Measurements from ENCODE around the gene ZBTB22.
"Not testable (repeated sequence)": the region's sequence is repeated elsewhere in the genome, so short reads cannot be mapped to it uniquely, and the experiment has no call there.

DNA sequence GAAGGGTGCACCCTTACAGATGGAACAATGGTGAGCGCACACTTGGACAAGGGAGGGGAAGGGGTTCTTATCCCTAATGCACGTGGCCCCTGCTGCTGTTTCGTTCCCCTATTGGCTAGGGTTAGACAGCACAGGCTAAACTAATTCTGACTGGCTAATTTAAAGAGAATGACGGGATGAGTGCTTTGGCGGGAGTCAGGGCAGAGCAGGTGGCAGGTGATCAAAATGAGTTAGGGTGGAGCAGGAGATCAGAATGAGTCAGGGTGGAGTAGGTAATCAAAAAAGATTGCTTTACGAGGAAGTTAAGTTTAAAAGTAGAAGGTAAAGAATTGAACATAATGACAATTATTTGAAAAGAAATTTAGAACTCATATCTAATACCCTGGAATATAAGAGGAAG, 38.3 kb upstream of the ZBTB22 start:
- TF ChIP-seq POLR2AphosphoS5 (IDR thresholded peaks at IDR 0.05; ENCODE audit: borderline replicate concordance, low read depth, low read length); EZH2 (IDR thresholded peaks at IDR 0.05): not testable (repeated sequence)

Measured in SK-N-MC (cell line).